Fibroblast of lung (primary cell): ENCODE data around the gene RABL2A. TPM values are rescaled to one million over a fixed set of nuclear protein-coding genes. Genes with fewer than 3 reads are reported as not detected.
"Not testable (repeated sequence)": the region's sequence is repeated elsewhere in the genome, so short reads cannot be mapped to it uniquely, and the experiment has no call there.

Experiments used
- DNase-seq, 2 donors: peaks; one replicate each; pipeline versions ENCODE4 v3.0.0 to v3.0.0-alpha.2; 2010; ENCODE audit warnings: low read depth in 2 of 2
- H2AFZ ChIP-seq: 2 replicates; pipeline ENCODE4 v1.5.1; 2012; ENCODE audit warnings: low read length, control low read depth, inconsistent platforms
- H3K27ac ChIP-seq: 2 replicates; pipeline ENCODE4 v1.5.1; 2011; ENCODE audit warnings: low read length, control low read depth; ENCODE audit not compliant: insufficient read depth
- H3K27me3 ChIP-seq: 2 replicates; pipeline ENCODE4 v1.5.1; 2011; ENCODE audit warnings: mild to moderate bottlenecking, low read length; ENCODE audit not compliant: control insufficient read depth, insufficient read depth
- H3K36me3 ChIP-seq: 2 replicates; pipeline ENCODE4 v1.5.1; 2011; ENCODE audit warnings: low read length; ENCODE audit not compliant: control insufficient read depth, insufficient read depth
- H3K4me1 ChIP-seq: 2 replicates; pipeline ENCODE4 v1.5.1; 2011; ENCODE audit warnings: low read length; ENCODE audit not compliant: control insufficient read depth, insufficient read depth; ENCODE audit errors: extremely low read depth
- H3K4me2 ChIP-seq: 2 replicates; pipeline ENCODE4 v1.5.1; 2011; ENCODE audit warnings: low read length, control low read depth; ENCODE audit not compliant: insufficient read depth; ENCODE audit errors: extremely low read depth
- H3K4me3 ChIP-seq, 4 experiments: fragments of 200-600 bp in 1 of 4; sonication (generic) in 1 of 4; replicated peaks in 1 of 4; 2 replicates each; pipeline ENCODE4 v1.5.1; 2011 to 2016; ENCODE audit warnings: low read length in 4 of 4, low read depth in 3 of 4, mild to moderate bottlenecking in 3 of 4, control low read depth in 2 of 4, inconsistent platforms in 1 of 4, mixed read lengths in 1 of 4; ENCODE audit not compliant: insufficient read depth in 1 of 4; ENCODE audit errors: control extremely low read depth in 1 of 4
- H3K79me2 ChIP-seq: 2 replicates; pipeline ENCODE4 v1.5.1; 2012; ENCODE audit warnings: mild to moderate bottlenecking, low read length, inconsistent platforms; ENCODE audit not compliant: control insufficient read depth, insufficient read depth
- H3K9ac ChIP-seq: 2 replicates; pipeline ENCODE4 v1.5.1; 2011; ENCODE audit warnings: mild to moderate bottlenecking, low read length, control low read depth; ENCODE audit not compliant: insufficient read depth
- H3K9me3 ChIP-seq: 2 replicates; pipeline ENCODE4 v1.5.1; 2012; ENCODE audit warnings: low read depth, low read length; ENCODE audit not compliant: control insufficient read depth, insufficient read depth
- H4K20me1 ChIP-seq: 2 replicates; pipeline ENCODE4 v1.5.1; 2011; ENCODE audit warnings: low read length; ENCODE audit not compliant: control insufficient read depth, insufficient read depth; ENCODE audit errors: extremely low read depth
- EZH2 ChIP-seq: IDR thresholded peaks from 2 replicates; pipeline ENCODE4 v1.5.1; 2012; ENCODE audit warnings: low read length, control low read depth, mild to moderate bottlenecking; ENCODE audit errors: missing control alignments
- polyA plus RNA-seq, 2 donors: library from polyadenylated mRNA; depleted of rRNA in 1 of 2; stranded (reverse) in 1 of 2; unstranded in 1 of 2; fragments of >200 nt; gene quantifications; 2 replicates each; pipeline ENCODE4 v1.2.1, GENCODE V29; 2011 to 2012; ENCODE audit warnings: missing spikeins in 1 of 2
- total RNA-seq: library from RNA; depleted of rRNA; stranded (reverse); fragments of >200 nt; gene quantifications from 2 replicates; pipeline ENCODE4 v1.2.1, GENCODE V29; 2014
- TF ChIP-seq, protein P1 (sequence below), 2 donors: IDR thresholded peaks in 1 of 2; conservative IDR thresholded peaks in 1 of 2; 1 replicate in 1 of 2; 2 replicates in 1 of 2; pipeline ENCODE4 v1.5.1; 2011 to 2012; ENCODE audit warnings: low read length in 2 of 2, control low read depth in 1 of 2, inconsistent platforms in 1 of 2, low read depth in 1 of 2, mild to moderate bottlenecking in 1 of 2

The RABL2A gene
- total and polyA plus RNA-seq, 2 donors (not counting 1 experiment from before 2014, with no cell fraction given): 7.4 to 11.7 TPM

DNA sequence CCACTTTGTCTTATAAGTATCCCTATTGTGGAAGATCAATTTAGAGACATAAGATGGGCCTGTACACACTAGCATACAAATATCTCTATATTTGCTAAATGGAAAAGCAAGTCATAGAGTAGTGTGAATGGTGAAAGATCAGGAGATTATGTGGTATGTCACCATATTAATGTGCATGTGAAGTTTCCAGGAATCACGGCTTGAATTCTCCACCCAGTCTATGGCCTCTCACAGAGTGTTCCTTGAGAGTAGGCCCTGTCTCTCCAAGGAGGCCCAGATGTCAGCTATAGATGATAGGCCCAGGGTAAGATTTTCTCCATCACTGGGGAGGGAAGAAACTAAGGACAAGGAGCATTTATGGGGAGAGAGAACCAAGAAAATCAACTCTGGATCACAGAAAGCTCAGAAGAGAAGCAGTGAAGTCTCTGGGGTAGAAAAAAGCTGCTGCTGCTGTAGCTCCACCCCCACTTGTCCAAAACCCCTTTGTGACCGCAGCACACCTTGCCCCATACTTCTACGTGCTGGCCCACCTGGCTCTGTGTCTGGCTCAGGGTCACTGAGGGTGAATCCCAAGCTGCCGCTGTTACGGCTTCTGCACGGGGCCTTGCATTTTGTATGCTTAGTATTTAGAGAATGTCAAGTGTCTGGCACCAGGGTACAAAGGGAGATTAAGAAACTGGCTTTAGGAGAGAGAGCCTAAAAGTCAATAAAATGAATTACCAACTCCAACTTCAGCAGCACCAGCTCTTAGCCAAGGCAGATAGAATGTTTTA is 37.9 kb downstream of the RABL2A start:
- H3K27me3 ChIP-seq, H3K9ac ChIP-seq, H3K4me2 ChIP-seq, DNase-seq, H2AFZ ChIP-seq, H3K4me1 ChIP-seq, H3K4me3 ChIP-seq, H4K20me1 ChIP-seq, H3K36me3 ChIP-seq, H3K79me2 ChIP-seq, H3K27ac ChIP-seq, H3K9me3 ChIP-seq: not testable (repeated sequence)

DNA sequence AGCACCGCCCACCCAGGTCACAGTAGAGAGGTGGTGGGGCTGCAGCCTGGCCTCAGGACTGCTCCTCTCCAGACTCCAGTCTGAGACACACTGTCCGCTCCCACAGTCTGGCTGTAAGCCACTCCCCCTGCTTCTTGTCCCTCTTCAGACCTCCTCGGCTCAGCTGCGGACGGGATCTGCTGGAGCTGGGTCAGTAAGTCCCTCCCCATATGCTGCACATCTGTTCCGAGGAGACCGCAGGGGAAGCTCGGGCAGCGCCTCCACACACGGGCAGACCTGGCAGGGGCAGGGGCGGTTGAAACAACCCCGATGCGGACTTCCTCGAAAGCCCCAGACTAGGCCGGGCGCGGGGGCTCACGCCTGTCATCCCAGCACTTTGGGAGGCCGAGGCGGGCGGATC is 41.9 kb downstream of the RABL2A start:
- H3K9me3 ChIP-seq, H3K4me2 ChIP-seq, H3K9ac ChIP-seq, H3K4me3 ChIP-seq, H3K79me2 ChIP-seq, H3K27me3 ChIP-seq, H3K27ac ChIP-seq, H3K4me1 ChIP-seq, H3K36me3 ChIP-seq, H4K20me1 ChIP-seq, DNase-seq, H2AFZ ChIP-seq: not testable (repeated sequence)

DNA sequence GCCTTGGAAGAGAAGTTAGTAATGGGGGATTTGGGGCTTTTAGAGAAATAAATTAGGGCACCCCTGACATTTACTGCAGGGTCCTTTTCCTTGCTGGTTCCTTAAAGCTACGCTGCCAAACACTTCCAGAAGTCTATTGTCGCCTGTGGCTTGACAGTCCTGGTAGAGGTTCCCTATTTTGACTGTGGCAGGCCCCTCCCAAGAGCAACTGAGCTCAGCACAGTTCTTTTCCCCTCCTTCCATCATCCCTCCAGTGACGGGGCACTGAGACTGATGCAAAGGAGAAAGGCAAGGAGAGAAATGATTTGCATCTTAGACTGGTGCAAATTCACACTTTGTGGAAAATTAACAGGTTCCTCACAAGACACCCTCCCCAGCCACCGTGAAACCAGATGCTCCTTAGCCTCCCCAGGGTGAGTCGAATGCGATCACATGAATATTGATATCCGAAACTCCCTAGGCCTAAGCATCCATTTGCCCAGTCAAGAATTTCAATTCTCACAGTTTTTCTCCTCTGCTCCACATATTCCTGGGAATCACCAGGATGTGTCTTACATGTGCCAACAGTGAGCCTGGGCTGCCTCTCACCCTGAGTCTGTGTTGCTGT is 45.4 kb downstream of the RABL2A start:
- Histone ChIP-seq H3K27me3 (no peaks in the 10 kb centered on the region), H3K27ac (no peak overlapping the region)
- TF ChIP-seq, protein P1, sequence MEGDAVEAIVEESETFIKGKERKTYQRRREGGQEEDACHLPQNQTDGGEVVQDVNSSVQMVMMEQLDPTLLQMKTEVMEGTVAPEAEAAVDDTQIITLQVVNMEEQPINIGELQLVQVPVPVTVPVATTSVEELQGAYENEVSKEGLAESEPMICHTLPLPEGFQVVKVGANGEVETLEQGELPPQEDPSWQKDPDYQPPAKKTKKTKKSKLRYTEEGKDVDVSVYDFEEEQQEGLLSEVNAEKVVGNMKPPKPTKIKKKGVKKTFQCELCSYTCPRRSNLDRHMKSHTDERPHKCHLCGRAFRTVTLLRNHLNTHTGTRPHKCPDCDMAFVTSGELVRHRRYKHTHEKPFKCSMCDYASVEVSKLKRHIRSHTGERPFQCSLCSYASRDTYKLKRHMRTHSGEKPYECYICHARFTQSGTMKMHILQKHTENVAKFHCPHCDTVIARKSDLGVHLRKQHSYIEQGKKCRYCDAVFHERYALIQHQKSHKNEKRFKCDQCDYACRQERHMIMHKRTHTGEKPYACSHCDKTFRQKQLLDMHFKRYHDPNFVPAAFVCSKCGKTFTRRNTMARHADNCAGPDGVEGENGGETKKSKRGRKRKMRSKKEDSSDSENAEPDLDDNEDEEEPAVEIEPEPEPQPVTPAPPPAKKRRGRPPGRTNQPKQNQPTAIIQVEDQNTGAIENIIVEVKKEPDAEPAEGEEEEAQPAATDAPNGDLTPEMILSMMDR (conservative IDR thresholded peaks at IDR 0.05 in 1 of 2, IDR thresholded peaks at IDR 0.05 in 1 of 2; ENCODE audit: low read depth in 1 of 2, low read length in 2 of 2): no peak
- no peak for TF ChIP-seq EZH2

DNA sequence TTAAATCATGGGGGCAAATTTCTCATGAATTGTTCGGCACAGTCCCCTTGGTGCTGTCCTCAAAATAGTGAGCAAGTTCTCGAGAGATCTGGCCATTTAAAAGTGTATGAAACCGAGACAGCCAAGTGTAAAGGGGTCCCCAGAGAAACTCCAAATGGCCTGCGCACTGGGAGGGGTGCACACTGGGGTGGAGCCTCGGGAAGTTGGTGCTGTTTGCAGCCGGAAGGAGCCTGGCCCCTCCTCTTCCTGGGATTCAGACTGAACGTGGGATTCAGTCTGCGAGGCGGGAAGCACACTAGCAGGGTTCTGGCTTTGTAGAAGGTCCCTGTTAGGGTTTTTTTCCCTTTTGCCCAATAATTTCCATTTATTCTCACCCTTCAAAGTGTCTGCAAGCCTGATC is 48.8 kb downstream of the RABL2A start:
- H4K20me1 ChIP-seq: no peaks in the 10 kb centered on the region
- no peaks in the 10 kb centered on the region for H3K4me1 ChIP-seq
- no peaks in the 10 kb centered on the region for H3K36me3 ChIP-seq
- no peaks in the 10 kb centered on the region for H3K27me3 ChIP-seq
- TF ChIP-seq, protein P1 (conservative IDR thresholded peaks at IDR 0.05 in 1 of 2, IDR thresholded peaks at IDR 0.05 in 1 of 2; ENCODE audit: low read depth in 1 of 2, low read length in 2 of 2): no peak
- no peak for TF ChIP-seq EZH2
- no peaks in the 10 kb centered on the region for H3K79me2 ChIP-seq
- H3K4me2 ChIP-seq: no peak overlapping the region
- DNase-seq: no peak
- H3K9ac ChIP-seq: no peak overlapping the region
- H2AFZ ChIP-seq: no peak overlapping the region
- H3K9me3 ChIP-seq: no peaks in the 10 kb centered on the region
- H3K27ac ChIP-seq: no peak overlapping the region
- no peak overlapping the region for H3K4me3 ChIP-seq

More for the DNA sequence above, 45.4 kb downstream of the RABL2A start:
- DNase-seq: no peak
- no peak overlapping the region for H3K9ac ChIP-seq
- no peak overlapping the region for H3K4me2 ChIP-seq
- no peaks in the 10 kb centered on the region for H3K9me3 ChIP-seq
- no peak overlapping the region for H2AFZ ChIP-seq
- no peak overlapping the region for H3K4me3 ChIP-seq
- H3K36me3 ChIP-seq: no peaks in the 10 kb centered on the region
- no peaks in the 10 kb centered on the region for H4K20me1 ChIP-seq
- no peaks in the 10 kb centered on the region for H3K79me2 ChIP-seq
- H3K4me1 ChIP-seq: no peaks in the 10 kb centered on the region
